Activated T-helper 1 cell treated with anti-CD3 and anti-CD28 coated beads, Interleukin-2, amount 50 U/mL, for 16 hours (primary cell): ENCODE measurements around the gene HMGN1.
"Not testable (repeated sequence)": the region's sequence is repeated elsewhere in the genome, so short reads cannot be mapped to it uniquely, and the experiment has no call there.

ENCODE experiments used
- DNase-seq, 2 donors: peaks; one replicate each; pipeline ENCODE4 v3.0.0-alpha.2; 2020; ENCODE audit warnings: low read depth in 1 of 2, low spot score in 1 of 2

The HMGN1 gene

GRCh38 chr21:39348355-39349210 is at the start of gene HMGN1:
TSS of gene HMGN1 (minus strand) at chr21:39349088. CDS start at chr21:39348917, 171 bp downstream.
- peak; percentile 73 to 86 for DNase-seq

- DNase-seq: no peak
Observed at GRCh38 chr21:39397646-39398385, 48.9 kb upstream of the HMGN1 start.

GRCh38 chr21:39392981-39393380 is 44.1 kb upstream of the HMGN1 start:
- DNase-seq: no peak

- DNase-seq: no peak
Observed at GRCh38 chr21:39390212-39390765, 41.4 kb upstream of the HMGN1 start.

GRCh38 chr21:39388811-39389155 is 39.9 kb upstream of the HMGN1 start:
- DNase-seq: no peak

GRCh38 chr21:39388038-39388810 is 39.3 kb upstream of the HMGN1 start:
- peak; percentile 82 to 86 for DNase-seq

GRCh38 chr21:39387461-39388037 is 38.7 kb upstream of the HMGN1 start:
- DNase-seq: peak; percentile 79 to 90

- DNase-seq: no peak
Observed at GRCh38 chr21:39386899-39387298, 38.0 kb upstream of the HMGN1 start.

- no peak for DNase-seq
Observed at GRCh38 chr21:39386194-39386593, 37.3 kb upstream of the HMGN1 start.

GRCh38 chr21:39385299-39386145 is 36.6 kb upstream of the HMGN1 start:
- peak; percentile 11 for DNase-seq

- DNase-seq: no peak
Observed at GRCh38 chr21:39384674-39385298, 35.9 kb upstream of the HMGN1 start.

GRCh38 chr21:39382096-39382495 is 33.2 kb upstream of the HMGN1 start:
- DNase-seq: not testable (repeated sequence)

- no peak for DNase-seq
Observed at GRCh38 chr21:39381009-39381408, 32.1 kb upstream of the HMGN1 start.

- peak; percentile 79 to 81 for DNase-seq
Observed at GRCh38 chr21:39379986-39380891, 31.4 kb upstream of the HMGN1 start.

- no peak for DNase-seq
Observed at GRCh38 chr21:39377444-39378050, 28.7 kb upstream of the HMGN1 start.

- no peak for DNase-seq
Observed at GRCh38 chr21:39375446-39375845, 26.6 kb upstream of the HMGN1 start.

GRCh38 chr21:39374046-39374445 is 25.2 kb upstream of the HMGN1 start:
- DNase-seq: no peak

- DNase-seq: no peak
Observed at GRCh38 chr21:39373634-39374033, 24.7 kb upstream of the HMGN1 start.
